Neural progenitor cell (in vitro differentiated cells): ENCODE measurements around the gene UBE2E1.

Experiments
- CTCF ChIP-seq: fragments of 200-600 bp; sonication (generic); IDR thresholded peaks from 2 replicates; pipeline ENCODE4 v1.5.1; 2017; ENCODE audit warnings: antibody characterized with exemption, mild to moderate bottlenecking
- EZH2 ChIP-seq: fragments of 200-600 bp; sonication (generic); IDR thresholded peaks from 2 replicates; pipeline ENCODE4 v1.6.1; 2017; ENCODE audit warnings: antibody characterized with exemption, mild to moderate bottlenecking, moderate library complexity
- EZH2phosphoT487 ChIP-seq: fragments of 200-600 bp; sonication (generic); IDR thresholded peaks from 2 replicates; pipeline ENCODE4 v1.6.1; 2017; ENCODE audit warnings: antibody characterized with exemption

GRCh38 chr3:23767546-23767945, 38.2 kb upstream of the UBE2E1 start:
- no peak for TF ChIP-seq CTCF
- TF ChIP-seq EZH2phosphoT487: no peak
- no peak for TF ChIP-seq EZH2
